Ramos (cell line): ENCODE results near the gene BBS2.

Experiments used
- in situ Hi-C: fragments of 300-500 bp; cut with MboI; formaldehyde crosslinking; loops from one replicate; pipeline ENCODE4 v1.14.3; 2022; ENCODE audit warnings: low sequenced_read_pairs; ENCODE audit not compliant: unreplicated experiment

BBS2 gene, protein sequence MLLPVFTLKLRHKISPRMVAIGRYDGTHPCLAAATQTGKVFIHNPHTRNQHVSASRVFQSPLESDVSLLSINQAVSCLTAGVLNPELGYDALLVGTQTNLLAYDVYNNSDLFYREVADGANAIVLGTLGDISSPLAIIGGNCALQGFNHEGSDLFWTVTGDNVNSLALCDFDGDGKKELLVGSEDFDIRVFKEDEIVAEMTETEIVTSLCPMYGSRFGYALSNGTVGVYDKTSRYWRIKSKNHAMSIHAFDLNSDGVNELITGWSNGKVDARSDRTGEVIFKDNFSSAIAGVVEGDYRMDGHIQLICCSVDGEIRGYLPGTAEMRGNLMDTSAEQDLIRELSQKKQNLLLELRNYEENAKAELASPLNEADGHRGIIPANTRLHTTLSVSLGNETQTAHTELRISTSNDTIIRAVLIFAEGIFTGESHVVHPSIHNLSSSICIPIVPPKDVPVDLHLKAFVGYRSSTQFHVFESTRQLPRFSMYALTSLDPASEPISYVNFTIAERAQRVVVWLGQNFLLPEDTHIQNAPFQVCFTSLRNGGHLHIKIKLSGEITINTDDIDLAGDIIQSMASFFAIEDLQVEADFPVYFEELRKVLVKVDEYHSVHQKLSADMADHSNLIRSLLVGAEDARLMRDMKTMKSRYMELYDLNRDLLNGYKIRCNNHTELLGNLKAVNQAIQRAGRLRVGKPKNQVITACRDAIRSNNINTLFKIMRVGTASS

DNA sequence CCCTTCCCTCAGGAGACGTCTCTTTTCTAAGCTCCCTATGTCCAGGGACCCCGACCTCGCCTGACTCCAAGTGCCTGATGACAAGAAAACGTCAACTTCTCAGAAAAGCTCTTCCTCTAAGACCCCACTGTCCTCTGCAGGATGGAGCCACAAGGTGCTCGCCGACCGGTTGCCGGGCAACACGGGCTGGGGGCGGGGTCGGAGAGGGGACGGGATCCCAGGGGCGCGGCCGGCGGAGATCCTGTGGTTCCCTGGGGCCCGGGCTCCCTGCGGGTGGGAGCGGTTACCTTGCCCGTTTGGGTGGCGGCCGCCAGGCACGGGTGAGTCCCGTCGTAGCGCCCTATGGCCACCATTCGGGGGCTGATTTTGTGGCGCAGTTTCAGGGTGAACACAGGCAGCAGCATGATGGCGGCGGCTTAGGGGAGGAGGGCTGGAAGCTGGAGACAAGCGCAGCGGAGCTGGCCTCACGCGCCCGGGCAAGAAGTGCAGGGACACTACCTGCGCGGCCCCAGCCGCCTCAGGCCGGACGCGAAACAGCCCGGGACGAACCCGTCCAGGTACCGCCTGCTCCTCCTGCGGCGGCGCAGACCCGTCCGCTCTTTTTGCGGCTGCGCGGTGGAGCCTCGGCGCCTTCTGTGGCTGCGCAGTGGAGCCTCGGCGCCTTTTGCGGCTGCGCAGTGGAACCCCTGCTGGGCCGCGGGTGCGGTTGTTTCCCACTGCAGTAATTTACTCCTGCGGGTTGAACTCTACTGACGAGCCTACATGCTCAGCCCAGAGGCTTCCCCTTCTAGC is at the start of gene BBS2:
BBS2 (minus strand) TSS at position 566 of the 792 bp plus-strand sequence; CDS start at position 404, 162 bp downstream.
- in situ Hi-C loops: no loop called here

DNA sequence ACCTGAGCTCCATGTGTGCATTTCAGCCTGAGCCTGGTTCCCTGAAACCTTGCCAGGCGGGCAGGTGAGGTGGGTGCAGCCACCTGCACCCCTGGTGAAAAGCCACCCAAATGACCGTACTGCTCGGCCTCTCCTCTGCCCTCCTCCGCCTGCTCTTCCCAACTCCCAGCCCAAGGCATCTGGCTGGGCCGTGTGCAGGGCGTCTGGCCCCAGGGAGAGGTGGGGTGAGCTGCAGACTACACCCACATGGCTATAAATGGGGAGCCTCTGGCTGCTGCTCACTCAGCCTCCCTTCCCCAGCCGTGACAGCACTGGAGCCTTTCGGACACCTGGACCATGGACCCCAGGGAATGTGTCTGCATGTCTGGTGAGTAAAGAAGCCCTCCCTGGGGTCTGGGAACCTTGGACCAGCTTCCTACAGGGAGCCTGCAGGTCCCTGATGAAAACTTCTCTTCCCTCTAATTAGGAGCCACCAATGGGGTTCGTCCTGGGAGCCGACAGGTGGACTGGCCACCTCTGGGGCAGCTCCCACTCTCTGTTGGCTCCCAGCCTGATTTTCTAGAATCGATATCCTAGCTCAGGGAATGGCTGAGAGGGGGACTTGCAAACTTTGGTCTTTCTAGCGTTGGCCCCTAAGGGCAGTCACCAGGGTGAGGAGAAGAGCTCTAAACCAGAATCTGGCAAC is 45.1 kb upstream of the BBS2 start, which contains the start of gene MT4:
MT4 (plus strand) TSS at position 281 of the 685 bp plus-strand sequence; CDS start at position 337, 56 bp downstream.
- in situ Hi-C loops: no loop called here

DNA sequence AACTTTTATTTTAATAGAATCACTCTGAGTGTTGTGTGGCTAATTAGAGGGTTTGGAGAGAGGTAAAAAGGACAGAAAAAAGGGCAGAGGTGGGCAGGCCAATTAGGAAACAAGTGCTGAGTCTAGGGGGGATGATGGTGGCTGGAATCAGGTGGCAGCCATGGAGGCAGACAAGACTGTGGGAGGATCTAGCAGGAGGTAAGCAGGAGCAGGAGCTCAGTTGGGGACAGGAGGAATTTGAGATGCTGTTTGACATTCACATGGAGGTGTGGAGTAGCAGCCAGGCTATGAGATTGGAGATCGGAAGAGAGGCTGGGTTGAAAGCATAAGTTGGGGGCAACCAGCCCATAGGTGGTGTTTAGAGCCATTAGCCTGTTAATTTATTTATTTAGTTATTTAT is 41.3 kb upstream of the BBS2 start:
- in situ Hi-C loops: no loop called here

DNA sequence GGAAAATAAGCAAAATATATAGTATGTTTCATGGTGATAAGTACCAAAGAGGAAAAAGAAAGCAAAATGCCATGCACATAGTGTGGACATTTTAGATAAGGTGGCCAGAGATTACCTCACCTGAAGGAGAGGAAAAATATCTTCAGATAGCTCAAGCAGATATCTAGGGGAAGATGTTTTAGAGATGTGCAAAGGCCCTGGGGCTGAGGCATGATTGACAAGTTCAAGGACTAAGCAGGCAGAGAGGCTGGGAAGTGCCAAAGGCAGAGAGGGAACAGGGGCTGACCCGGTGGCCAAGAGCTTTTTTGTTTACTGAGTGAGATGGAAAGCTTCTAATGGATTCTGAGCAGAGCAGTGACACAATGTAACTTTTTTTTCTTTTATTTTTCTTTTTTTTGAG is 40.6 kb upstream of the BBS2 start:
- in situ Hi-C loops: no loop called here

DNA sequence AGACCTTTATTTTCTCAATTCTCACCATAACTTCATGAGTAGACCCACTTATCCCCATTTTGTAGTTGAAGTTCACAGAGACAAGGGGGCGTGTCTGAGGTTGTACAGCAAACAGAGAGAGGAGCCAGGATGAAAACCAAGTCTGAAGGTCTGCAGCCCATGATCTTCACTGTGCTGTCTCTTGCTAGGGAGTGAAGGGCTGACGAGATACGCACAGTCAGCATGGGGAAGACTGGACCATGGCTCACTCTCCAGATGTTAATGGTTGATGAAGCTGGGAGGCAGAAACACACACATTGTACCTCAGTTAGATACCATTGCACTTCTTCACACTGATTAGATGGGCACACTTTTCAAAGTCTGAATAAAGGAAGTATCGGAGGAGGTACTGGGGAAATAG is 39.3 kb upstream of the BBS2 start:
- in situ Hi-C loops: no loop called here

DNA sequence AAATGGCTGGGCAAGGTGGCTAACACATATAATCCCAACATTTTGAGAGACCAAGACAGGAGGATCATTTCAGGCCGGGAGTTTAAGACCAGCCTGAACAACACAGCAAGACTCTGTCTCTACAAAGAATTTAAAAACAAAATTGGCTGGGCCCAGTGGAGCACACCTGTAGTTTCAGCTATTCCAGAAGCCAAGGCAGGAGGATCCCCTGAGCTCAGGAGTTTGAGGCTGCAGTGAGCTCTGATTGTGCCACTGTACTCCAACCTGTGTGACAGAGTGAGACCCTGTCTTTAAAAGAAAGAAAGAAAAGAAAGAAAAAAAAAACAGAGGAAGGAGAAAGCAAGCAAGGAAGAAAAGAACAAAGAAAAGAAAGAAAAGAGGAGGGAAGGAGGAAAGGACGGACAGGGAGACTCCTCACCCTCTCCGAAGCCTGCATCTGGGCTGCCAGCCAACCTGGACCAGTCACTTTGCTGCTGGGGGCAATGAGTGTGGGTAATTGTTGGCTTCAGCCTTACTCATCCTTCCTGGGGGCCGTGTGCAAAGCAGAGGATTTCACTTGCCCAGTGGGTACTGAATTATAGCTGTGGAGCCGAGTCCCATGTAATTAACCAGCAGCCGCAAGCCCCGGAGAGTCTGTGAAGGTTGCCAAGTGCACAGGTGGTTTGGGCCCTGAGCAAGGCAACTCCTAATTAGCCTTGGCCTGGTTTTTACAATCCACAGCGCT is 38.4 kb upstream of the BBS2 start:
- in situ Hi-C loops: no loop called here

DNA sequence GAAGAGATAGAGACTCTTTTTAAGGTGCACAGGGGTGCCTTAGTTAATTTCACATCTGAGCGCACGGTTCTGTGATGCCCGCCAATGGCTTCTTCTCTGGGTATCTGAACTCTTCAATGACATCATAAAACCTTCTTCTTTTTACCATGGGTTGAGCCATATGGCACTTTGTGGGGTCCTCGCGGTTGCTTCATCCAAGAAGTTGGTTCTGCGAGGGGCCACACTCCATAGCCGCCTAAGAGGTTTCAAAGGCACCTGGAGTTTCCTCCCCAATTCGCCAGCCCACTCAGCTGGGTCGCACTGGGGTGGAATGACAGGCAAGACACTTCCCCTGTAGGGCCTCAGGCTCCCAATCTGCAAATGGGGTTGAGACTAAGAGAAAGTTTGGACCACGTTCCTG is 34.6 kb upstream of the BBS2 start:
- in situ Hi-C loops: no loop called here

DNA sequence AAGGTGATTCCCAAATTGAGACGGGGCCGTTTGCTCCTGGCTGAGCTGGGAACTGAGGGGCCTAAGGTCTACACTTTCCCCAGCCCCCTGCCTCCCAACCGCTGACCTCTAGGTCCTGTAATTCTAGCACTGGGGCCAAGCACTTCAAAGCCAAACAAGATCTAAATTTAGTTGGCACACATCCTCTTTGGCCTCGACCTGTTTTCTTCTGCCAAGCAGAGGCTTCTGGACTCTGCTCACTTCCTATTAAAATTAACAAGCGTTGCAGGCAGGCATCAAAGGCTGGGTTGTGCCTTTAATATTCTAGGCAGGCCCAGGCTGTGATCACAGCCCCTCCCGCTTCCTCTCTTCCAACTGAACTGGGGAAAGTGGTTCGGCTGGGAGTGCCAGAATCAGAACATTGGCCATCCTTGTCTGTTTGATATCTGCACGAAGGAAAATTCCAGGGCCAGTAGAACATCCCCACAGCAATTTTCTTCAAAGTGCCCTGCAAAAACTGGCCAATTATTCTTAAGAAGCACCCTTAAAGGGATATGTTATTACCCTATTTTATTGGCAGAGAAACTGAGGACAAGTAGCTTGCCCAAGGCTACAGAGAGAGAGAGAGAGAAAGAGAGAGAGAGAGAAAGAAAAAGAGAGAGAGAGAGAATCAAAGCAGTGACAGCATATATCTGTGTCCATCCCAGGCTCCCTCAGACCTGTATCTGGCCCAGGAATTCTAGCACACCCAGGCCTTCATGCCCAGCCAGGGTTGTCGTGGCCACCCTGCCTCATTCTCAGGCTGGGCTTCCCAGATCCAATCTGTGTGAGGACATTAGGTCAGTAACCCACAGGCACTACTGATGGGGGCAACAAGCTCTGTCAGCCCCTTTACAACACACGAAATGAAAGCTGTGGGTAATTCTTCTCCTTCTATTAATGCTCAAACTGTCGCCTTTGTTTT is 32.2 kb upstream of the BBS2 start:
- in situ Hi-C loops: no loop called here

DNA sequence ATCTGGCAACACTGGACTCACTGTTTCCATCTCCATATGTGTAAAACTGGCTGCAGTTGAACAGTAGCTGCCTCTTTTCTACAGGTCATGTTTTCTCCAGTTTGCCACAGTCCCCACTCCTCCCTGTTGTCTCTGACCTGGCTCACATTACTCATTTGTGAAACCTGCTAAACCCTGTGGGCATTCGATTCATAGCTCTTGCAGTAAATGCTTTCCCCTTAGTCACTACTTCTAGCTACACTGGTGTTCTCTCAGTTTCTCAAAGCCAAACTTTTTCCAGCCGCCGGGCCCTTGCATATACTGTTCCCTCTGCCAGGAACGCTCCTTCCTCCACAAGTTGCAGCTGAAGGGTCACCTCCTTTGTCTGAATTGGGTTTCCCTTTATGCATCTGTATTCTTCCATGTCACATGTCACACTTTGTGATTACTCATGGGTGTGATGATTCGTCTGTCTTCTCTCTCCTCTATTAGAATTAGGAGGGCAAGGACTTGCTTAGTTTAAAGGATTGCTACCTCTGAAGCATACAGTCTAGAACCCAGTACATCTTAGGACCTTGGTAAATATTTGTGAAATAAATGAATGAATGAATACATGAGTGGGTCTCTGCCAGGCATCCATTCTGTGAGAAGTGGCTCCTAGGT is 30.0 kb upstream of the BBS2 start:
- in situ Hi-C loops: no loop called here

DNA sequence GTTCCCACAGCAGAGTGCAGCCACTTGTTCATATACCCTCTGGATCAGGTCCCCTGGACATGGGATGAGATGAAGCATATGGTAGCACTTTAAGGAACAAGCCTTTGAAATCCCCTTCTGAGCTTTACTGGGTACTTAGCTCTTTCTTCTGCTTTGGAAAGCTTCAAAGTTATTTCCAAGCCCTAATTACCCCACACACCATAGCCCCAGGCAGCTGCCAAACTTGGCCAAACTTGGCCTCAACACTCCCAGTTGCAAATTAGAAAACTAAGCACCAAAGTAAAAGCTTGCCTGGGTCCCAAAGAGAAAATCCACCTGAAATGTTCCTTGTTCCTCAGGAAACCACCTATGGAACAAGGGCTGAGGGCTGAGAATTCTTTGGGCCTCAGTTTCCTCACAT is 29.3 kb upstream of the BBS2 start:
- in situ Hi-C loops: no loop called here

DNA sequence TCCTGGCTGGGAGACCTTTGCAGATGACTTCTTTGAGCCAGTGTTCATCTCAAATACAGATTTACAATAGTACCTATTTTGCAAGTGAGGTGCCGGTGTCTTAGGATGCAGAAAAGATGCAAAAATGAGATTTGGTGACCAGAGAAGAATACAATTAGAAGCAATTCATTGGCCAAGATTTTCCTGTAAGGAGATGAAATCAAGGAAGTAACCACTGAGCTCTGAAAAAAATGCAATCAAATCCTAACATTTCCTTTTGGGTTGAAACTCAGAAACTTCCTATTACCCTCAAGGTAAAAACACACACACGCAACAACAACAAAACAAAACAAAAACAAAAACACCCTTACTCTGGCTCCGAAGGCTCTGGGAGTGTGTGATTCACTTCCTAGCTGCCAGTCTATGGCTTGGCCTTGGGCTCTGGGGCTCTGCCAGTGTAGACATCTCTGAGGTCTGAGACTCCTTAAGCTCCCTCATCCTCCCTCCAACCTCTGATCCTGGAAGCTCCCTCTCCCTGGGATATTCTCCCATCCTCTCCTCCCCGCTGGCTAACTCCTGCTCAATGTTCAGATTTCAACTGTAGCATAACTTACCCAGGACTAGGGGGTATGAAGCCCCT is 28.2 kb upstream of the BBS2 start:
- in situ Hi-C loops: no loop called here

DNA sequence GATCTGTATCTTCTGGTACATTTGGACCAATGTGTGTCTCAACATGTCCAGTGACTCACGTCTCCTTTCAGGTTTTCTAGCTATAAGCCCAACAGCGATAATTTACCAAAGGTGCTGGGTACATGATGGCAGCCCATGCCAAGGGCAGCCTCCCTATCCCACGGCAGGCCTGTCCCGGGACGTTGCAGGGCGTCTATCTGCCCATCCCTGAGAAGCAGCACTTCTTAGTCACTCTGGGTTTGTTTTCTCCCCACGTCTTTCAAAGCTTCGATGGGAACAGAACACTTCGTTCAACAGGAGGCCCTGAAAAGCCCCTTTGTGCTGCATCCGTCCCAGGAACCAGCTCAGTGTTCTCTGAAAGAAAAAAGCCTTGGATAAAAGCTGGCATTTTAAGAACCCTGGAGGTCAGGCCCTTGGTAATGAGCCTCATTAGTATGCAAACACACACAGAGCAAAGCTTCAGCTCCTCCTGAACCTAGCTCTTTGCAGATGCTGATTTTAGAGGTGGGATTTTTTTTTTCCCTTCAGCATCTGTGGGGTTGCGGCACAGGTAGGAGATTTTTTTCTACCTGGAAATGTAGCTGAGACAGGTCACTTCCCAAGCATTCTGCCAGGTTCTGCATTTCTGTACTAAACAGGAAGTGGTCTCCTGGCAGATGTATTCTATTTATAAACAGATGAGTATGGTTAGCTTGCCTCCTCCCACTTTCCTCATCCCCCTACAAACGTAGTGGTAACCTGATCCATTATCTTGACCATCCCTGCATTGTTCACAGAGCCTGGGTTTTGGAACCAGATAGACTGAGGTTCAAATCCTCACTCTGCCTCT is 27.5 kb upstream of the BBS2 start:
- in situ Hi-C loops: no loop called here

DNA sequence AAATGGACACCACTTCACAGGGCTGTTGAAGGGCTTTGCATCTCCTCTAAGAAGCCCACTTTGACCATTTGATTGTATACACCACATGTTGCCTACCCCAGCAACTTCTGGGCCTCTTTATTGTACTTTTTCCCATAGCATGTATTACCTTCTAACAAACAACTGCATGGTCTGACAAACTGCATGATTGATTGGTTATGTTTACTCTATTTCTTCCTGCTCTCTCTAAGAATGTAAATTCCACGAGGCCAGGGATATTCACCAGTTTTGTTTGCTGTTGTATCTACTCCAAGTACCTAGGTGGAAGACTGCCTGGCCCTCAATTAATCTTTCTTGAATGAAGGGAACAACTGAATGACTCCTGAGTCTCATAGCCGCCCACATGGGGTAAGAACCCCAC is 22.2 kb upstream of the BBS2 start:
- in situ Hi-C loops: no loop called here

DNA sequence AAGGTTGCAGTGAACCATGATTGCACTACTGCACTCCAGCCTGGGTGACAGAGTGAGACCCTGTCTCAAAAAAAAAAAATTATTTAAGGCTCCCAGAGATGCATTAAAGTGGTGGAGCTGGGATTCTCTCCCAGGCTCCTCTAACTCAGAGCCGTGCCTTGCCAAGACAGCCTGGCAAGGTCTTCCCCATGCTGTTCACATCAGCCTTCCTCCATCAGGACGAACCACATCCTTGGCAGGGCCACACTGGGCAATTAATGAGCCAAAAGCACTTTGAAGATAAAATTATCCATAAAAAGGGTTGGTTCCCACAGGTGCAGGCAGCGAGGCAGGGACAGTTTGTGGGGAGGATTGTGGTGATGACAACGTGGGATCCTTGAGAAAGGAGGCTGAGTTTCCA is 19.8 kb upstream of the BBS2 start:
- in situ Hi-C loops: no loop called here

DNA sequence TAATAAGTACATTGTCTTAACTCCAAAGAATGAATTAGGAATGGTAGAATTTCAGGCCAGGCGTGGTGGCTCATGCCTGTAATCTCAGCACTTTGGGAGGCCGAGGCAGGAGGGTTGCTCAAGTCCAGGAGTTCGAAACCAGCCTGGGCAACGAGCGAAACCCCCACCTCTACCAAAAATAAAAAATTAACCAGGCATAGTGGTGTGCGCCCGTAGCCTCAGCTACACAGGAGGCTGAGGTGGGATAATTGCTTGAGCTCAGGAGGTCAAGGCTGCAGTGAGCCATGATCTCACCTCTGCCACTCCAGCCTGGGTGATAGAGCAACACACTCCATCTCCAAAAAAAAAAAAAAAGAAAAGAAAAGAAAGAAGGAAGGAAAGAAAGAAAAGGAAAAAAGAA is 18.5 kb upstream of the BBS2 start:
- in situ Hi-C loops: no loop called here

DNA sequence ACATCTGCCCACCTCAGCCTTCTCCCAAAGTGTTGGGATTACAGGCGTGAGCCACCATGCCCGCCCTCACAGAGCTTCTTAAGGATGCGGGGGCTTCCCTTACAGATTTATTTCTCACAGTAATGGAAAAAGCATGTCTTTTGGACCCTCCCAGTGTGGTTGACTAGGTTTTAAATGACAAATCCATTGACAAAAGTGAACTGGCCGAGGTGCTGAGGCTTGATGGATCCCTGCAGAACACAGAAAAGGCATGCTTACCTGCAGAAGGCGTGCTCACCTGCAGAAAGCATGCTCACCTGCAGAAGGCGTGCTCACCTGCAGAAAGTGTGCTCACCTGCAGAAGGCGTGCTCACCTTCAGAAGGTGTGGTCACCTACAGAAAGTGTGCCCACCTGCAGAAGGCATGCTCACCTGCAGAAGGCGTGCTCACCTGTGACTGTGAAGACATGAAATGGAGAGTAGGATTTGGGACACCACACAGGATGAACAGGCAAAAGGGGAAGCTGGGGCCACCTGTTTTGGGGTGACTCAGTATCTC is 15.1 kb upstream of the BBS2 start:
- in situ Hi-C loops: no loop called here

DNA sequence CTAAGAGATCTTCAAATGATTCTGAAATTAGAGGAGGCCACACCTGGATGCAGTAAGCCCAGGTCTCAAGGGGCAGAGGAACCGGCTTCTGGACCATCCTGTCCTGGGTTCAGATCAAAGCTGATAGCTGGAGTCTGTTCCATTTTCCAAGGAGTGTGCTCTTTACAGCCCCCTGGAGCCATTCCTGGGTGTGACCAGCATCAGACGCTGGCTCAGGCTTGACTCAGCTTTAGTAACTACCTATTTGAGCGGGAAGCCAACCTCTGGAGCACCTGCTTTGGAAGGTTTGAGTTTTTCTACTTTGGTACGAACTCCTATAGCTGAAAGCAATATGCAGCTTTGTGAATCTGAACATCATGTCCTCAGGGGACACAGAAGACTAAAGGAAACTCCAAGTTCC is 12.9 kb upstream of the BBS2 start:
- in situ Hi-C loops: no loop called here
